Non-pigmented ciliary epithelial cell (primary cell): ENCODE data around the gene DCAF10.
"Not testable (repeated sequence)": the region's sequence is repeated elsewhere in the genome, so short reads cannot be mapped to it uniquely, and the experiment has no call there.

Experiments
- DNase-seq: peaks from one replicate; pipeline ENCODE4 v3.0.0-alpha.2; 2010; ENCODE audit warnings: low read depth

Gene DCAF10

GRCh38 chr9:37908698-37909186 is 108.1 kb downstream of the DCAF10 start:
- DNase-seq, result no peak

GRCh38 chr9:37909326-37909725 is 108.7 kb downstream of the DCAF10 start:
- DNase-seq, result no peak

- not testable (repeated sequence) for DNase-seq
These were observed 109.2 kb downstream of the DCAF10 start for GRCh38 chr9:37909836-37910235.

GRCh38 chr9:37910271-37910670 is 109.7 kb downstream of the DCAF10 start:
- DNase-seq, result no peak

GRCh38 chr9:37911271-37911681 is 110.7 kb downstream of the DCAF10 start:
- DNase-seq, result no peak

- DNase-seq, result no peak
These were observed 113.0 kb downstream of the DCAF10 start for GRCh38 chr9:37913480-37914153.

GRCh38 chr9:37914154-37914551 is 113.6 kb downstream of the DCAF10 start:
- DNase-seq, result no peak

- DNase-seq, result no peak
These were observed 114.2 kb downstream of the DCAF10 start for GRCh38 chr9:37914701-37915358.

- DNase-seq, result no peak
These were observed 115.4 kb downstream of the DCAF10 start for GRCh38 chr9:37915911-37916470.

GRCh38 chr9:37916471-37917312 is 116.1 kb downstream of the DCAF10 start:
- no peak for DNase-seq
